K562 (cell line): ENCODE data around the gene DGUOK. TPM values are rescaled to one million over a fixed set of nuclear protein-coding genes. Genes with fewer than 3 reads are reported as not detected.
A peak's percentile ranks its signal among the peaks of the same experiment; 100 is the strongest.

ENCODE experiments used
- ATAC-seq: fragments of 200-7000 bp; cut with Tn5 transposase; 3 replicates; pipeline ENCODE4 v1.9.1; 2020; ENCODE audit warnings: moderate library complexity
- BruUV-seq: library from RNA; stranded (reverse); fragments of 400-500 nt; replicated peaks from 2 replicates; lab custom pipeline; 2021; lab: Mats Ljungman, UMichigan
- CTCF ChIA-PET: fragments of 300-600 bp; formaldehyde crosslinking; extraction: SDS; loops from one replicate; lab custom pipeline; 2021; ENCODE audit warnings: low intra/inter-chr PET ratio; lab: Yijun Ruan, JAX
- POLR2A ChIA-PET: fragments of 300-600, 350-650 bp; sonication (Branson Sonifier 250); formaldehyde crosslinking; extraction: SDS; loops from one replicate; lab custom pipeline; 2021; ENCODE audit warnings: antibody characterized with exemption, inconsistent platforms; lab: Yijun Ruan, JAX
- DNase-seq, 4 experiments: peaks; one replicate each; pipeline versions ENCODE4 v3.0.0 to v3.0.0-alpha.2; 2011 to 2018; ENCODE audit warnings: low spot score in 3 of 4, mixed read lengths in 3 of 4; ENCODE audit errors: extremely low read depth in 1 of 4
- FAIRE-seq: peaks from 2 replicates; lab custom pipeline; 2011; peaks lifted over from hg19 to GRCh38; lab: Jason Lieb, UNC
- H2AFZ ChIP-seq: 2 replicates; pipeline ENCODE4 v1.6.0; 2011; ENCODE audit warnings: low read depth, low read length, control low read depth, inconsistent platforms
- H3K27ac ChIP-seq: fragments of 200-600 bp; 3 replicates; pipeline ENCODE4 v1.8.0; 2011; ENCODE audit warnings: low read depth, mild to moderate bottlenecking, control low read depth, inconsistent platforms, low read length, moderate library complexity, mixed read lengths; ENCODE audit errors: extremely low read depth
- H3K27me3 ChIP-seq, 2 experiments: fragments of 300-600 bp in 1 of 2; 2 replicates in 1 of 2; 3 replicates in 1 of 2; pipeline versions ENCODE4 v1.6.0 to v1.8.0; 2011; ENCODE audit warnings: inconsistent platforms in 2 of 2, low read length in 2 of 2, mild to moderate bottlenecking in 1 of 2, mixed read lengths in 1 of 2, moderate library complexity in 1 of 2; ENCODE audit not compliant: control insufficient read depth in 2 of 2, insufficient read depth in 2 of 2
- H3K36me3 ChIP-seq: fragments of 300-600 bp; 3 replicates; pipeline ENCODE4 v1.8.0; 2011; ENCODE audit warnings: mild to moderate bottlenecking, low read length, inconsistent platforms; ENCODE audit not compliant: control insufficient read depth, insufficient read depth
- H3K4me1 ChIP-seq, 2 experiments: fragments of 200-600 bp in 1 of 2; replicated peaks in 1 of 2; 2 replicates in 1 of 2; 3 replicates in 1 of 2; pipeline versions ENCODE4 v1.5.1 to v1.8.0; 2011; ENCODE audit warnings: inconsistent platforms in 2 of 2, low read length in 2 of 2, mild to moderate bottlenecking in 1 of 2, mixed read lengths in 1 of 2, moderate library complexity in 1 of 2; ENCODE audit not compliant: control insufficient read depth in 2 of 2, insufficient read depth in 2 of 2
- H3K4me2 ChIP-seq: 2 replicates; pipeline ENCODE4 v1.6.1; 2011; ENCODE audit warnings: low read length, control low read depth, inconsistent platforms, mixed read lengths; ENCODE audit not compliant: insufficient read depth
- H3K4me3 ChIP-seq: fragments of 200-600 bp; sonication (generic), shearing (Covaris generic); 2 replicates; pipeline ENCODE4 v1.5.1; 2016; ENCODE audit warnings: control low read depth, inconsistent platforms
- H3K79me2 ChIP-seq: fragments of 200-600 bp; 3 replicates; pipeline ENCODE4 v1.8.0; 2011; ENCODE audit warnings: low read length, inconsistent platforms; ENCODE audit not compliant: control insufficient read depth, insufficient read depth
- H3K9ac ChIP-seq, 2 experiments: 2 replicates each; pipeline versions ENCODE4 v1.6.0 to v1.6.1; 2011; ENCODE audit warnings: low read depth in 2 of 2, low read length in 2 of 2, control low read depth in 1 of 2, inconsistent platforms in 1 of 2, mild to moderate bottlenecking in 1 of 2, mixed read lengths in 1 of 2; ENCODE audit not compliant: insufficient read depth in 1 of 2
- H3K9me1 ChIP-seq: one replicate; pipeline ENCODE4 v1.6.0; 2011; ENCODE audit warnings: inconsistent platforms, mild to moderate bottlenecking, low read length, moderate library complexity; ENCODE audit not compliant: control insufficient read depth, insufficient read depth
- H3K9me3 ChIP-seq: replicated peaks from 2 replicates; pipeline ENCODE4 v1.5.1; 2011; ENCODE audit warnings: low read depth, low read length, inconsistent platforms; ENCODE audit not compliant: control insufficient read depth, insufficient read depth
- H4K20me1 ChIP-seq: replicated peaks from 2 replicates; pipeline ENCODE4 v1.6.1; 2011; ENCODE audit warnings: low read length, inconsistent platforms, mixed read lengths; ENCODE audit not compliant: control insufficient read depth, insufficient read depth
- FOXK1 ChIP-seq: sonication (generic); formaldehyde crosslinking; IDR thresholded peaks from 2 replicates; pipeline ENCODE4 v1.8.0; 2022; ENCODE audit warnings: missing genetic modification reagents, mild to moderate bottlenecking, borderline replicate concordance
- PRDM10 ChIP-seq: fragments of 450-650 bp; IDR thresholded peaks from 2 replicates; pipeline ENCODE4 v1.6.1; 2018; ENCODE audit not compliant: partially characterized antibody
- WGBS: fragments of 100-300 bp; shearing (Covaris generic); methylation state at CpG from one replicate; pipeline ENCODE4 v1.1.6; 2016; ENCODE audit warnings: low coverage, mixed read lengths; ENCODE audit not compliant: insufficient coverage; ENCODE audit errors: missing lambda C conversion rate; 5-methylcytosine and 5-hydroxymethylcytosine counted together
- in situ Hi-C: fragments of 300-500 bp; cut with MboI; formaldehyde crosslinking; loops from 4 replicates; pipeline ENCODE4 v1.15.0; 2018; ENCODE audit warnings: inconsistent platforms, mixed read lengths
- intact Hi-C: fragments of 100-400 bp; cut with micrococcal nuclease; formaldehyde crosslinking; loops from 2 replicates; pipeline ENCODE4 v1.14.2; 2022
- polyA plus RNA-seq, 8 experiments: library from polyadenylated mRNA; depleted of rRNA in 4 of 8; stranded (reverse) in 5 of 8; unstranded in 3 of 8; fragments of >200 nt; fragmentation: Nextera tagmentation in 2 of 8; fragmentation: Illumina TruSeq in 1 of 8; extraction: Ambion mirVana in 2 of 8; extraction: Trizol in 1 of 8; gene quantifications; 2 replicates each; pipeline versions ENCODE4 v1.2.1 to v1.2.3, GENCODE V29; 2011 to 2014; ENCODE audit warnings: inconsistent platforms in 1 of 8, missing spikeins in 1 of 8
- total RNA-seq, 7 experiments: library from RNA; depleted of rRNA in 6 of 7; stranded (reverse); fragments of >200 nt in 6 of 7; fragmentation: Illumina TruSeq in 2 of 7; extraction: Trizol in 2 of 7; gene quantifications; 2 replicates each; pipeline versions ENCODE4 v1.2.1 to v1.2.3, GENCODE V29; 2011 to 2021; ENCODE audit warnings: low replicate concordance in 1 of 7

Gene DGUOK
- total and polyA plus RNA-seq, 9 of the 15 experiments (the other 6 are each of a cell fraction or from before 2014, with no cell fraction given), result 67.0 to 288 (median 126) TPM

- Histone ChIP-seq H3K9me3 (no peaks in the 10 kb centered on the region), H3K4me3 (no peak overlapping the region), H3K27me3 (no peaks in the 10 kb centered on the region), H3K79me2 (peaks cover 91% of the 10 kb centered on the region), H3K9ac (peak overlapping the region in 1 of 2 experiments; percentile 50; a peak in 1 of 4 replicates), H3K4me2 (no peak overlapping the region), H3K9me1 (peaks cover 3% of the 10 kb centered on the region), H4K20me1 (no peaks in the 10 kb centered on the region; the same call in 1 of the 2 replicates), H3K36me3 (peaks cover 24% of the 10 kb centered on the region), H3K4me1 (peaks cover 51 to 66% of the 10 kb centered on the region in 2 experiments), H3K27ac (no peak overlapping the region), H2AFZ (no peak overlapping the region)
- DNase-seq (no peak), FAIRE-seq (no peak), ATAC-seq (no peak)
- in situ Hi-C loops, result no loop called here
- 68% methylated on average over 7 of the region's 7 CpGs for WGBS
- no TSS peak for BruUV-seq
- TF ChIP-seq PRDM10, result peak; percentile 77
- no peak for TF ChIP-seq FOXK1 (CRISPR knock-in tag)
- intact Hi-C loops, result no loop called here
- CTCF ChIA-PET, result no interaction called here
- POLR2A ChIA-PET, result interaction anchor here (0.6 to 1.9 kb wide), 5 partner anchors 10 to 125 kb away, joined by 3 to 5 read pairs (median 3); no protein-coding TSS in a partner anchor
Measured at GRCh38 chr2:74006459-74006858, 79.8 kb downstream of the DGUOK start.
